HCT116 (cell line): ENCODE results near the gene IFT57. TPM values are rescaled to one million over a fixed set of nuclear protein-coding genes. Genes with fewer than 3 reads are reported as not detected.

Experiments
- ATAC-seq: fragments of 200-7000 bp; cut with Tn5 transposase; 2 replicates; pipeline ENCODE4 v1.9.1; 2020; ENCODE audit warnings: mild to moderate bottlenecking, moderate library complexity
- BruUV-seq: library from RNA; stranded (reverse); fragments of 400-500 nt; replicated peaks from 2 replicates; lab custom pipeline; 2021; lab: Mats Ljungman, UMichigan
- CTCF ChIA-PET: fragments of 300-600 bp; sonication (Branson Sonifier 250); formaldehyde crosslinking; loops from one replicate; lab custom pipeline; 2021; ENCODE audit warnings: antibody characterized with exemption; lab: Charles Lee
- POLR2A ChIA-PET: fragments of 300-600, 350-600 bp; sonication (Branson Sonifier 250); formaldehyde crosslinking; loops from one replicate; lab custom pipeline; 2021; ENCODE audit warnings: antibody characterized with exemption; lab: Charles Lee
- RAD21 ChIA-PET, 2 experiments: fragments of 300-600 bp; sonication (Branson Sonifier 250); formaldehyde crosslinking; loops; one replicate each; lab custom pipeline; 2023; ENCODE audit warnings: low total read pairs in 2 of 2; ENCODE audit not compliant: uncharacterized antibody in 2 of 2, unreplicated experiment in 2 of 2, low non-redundant PET in 1 of 2; lab: Charles Lee
- DNase-seq: peaks from one replicate; pipeline ENCODE4 v3.0.0-alpha.2; 2010; ENCODE audit warnings: low read depth, low spot score
- H2AFZ ChIP-seq: fragments of 200-600 bp; shearing (Covaris generic), sonication (generic); 2 replicates; pipeline ENCODE4 v1.6.1; 2017; ENCODE audit warnings: low read depth, mixed run types, mixed read lengths, antibody characterized with exemption, low read length; ENCODE audit not compliant: poor library complexity, severe bottlenecking
- H3K27ac ChIP-seq: 2 replicates; pipeline ENCODE4 v1.5.1; 2012; ENCODE audit warnings: low read depth, low read length
- H3K27me3 ChIP-seq: fragments of 200-600 bp; sonication (generic); 2 replicates; pipeline ENCODE4 v1.6.1; 2016; ENCODE audit warnings: mixed run types, low read length, mixed read lengths; ENCODE audit not compliant: insufficient read depth
- H3K36me3 ChIP-seq, 2 experiments: fragments of 200-500 bp in 1 of 2; fragments of 200-600 bp in 1 of 2; sonication (Bioruptor generic) in 1 of 2; sonication (generic) in 1 of 2; 2 replicates each; pipeline versions ENCODE4 v1.5.1 to v1.6.1; 2014 to 2016; ENCODE audit warnings: low read length in 2 of 2, inconsistent platforms in 1 of 2, mixed read lengths in 1 of 2, mixed run types in 1 of 2; ENCODE audit not compliant: insufficient read depth in 2 of 2, control insufficient read depth in 1 of 2
- H3K4me1 ChIP-seq, 2 experiments: fragments of 200-600 bp in 1 of 2; sonication (generic) in 1 of 2; 2 replicates each; pipeline versions ENCODE4 v1.5.1 to v1.6.1; 2012 to 2017; ENCODE audit warnings: low read length in 2 of 2, inconsistent platforms in 1 of 2, mild to moderate bottlenecking in 1 of 2, mixed read lengths in 1 of 2, mixed run types in 1 of 2, moderate library complexity in 1 of 2; ENCODE audit not compliant: insufficient read depth in 2 of 2, control insufficient read depth in 1 of 2
- H3K4me2 ChIP-seq: fragments of 200-600 bp; sonication (generic); 2 replicates; pipeline ENCODE4 v1.6.1; 2017; ENCODE audit warnings: mixed run types, low read length, mixed read lengths
- H3K4me3 ChIP-seq, 2 experiments: fragments of 200-600 bp in 1 of 2; sonication (generic) in 1 of 2; replicated peaks in 1 of 2; 2 replicates each; pipeline ENCODE4 v1.5.1; 2011 to 2016; ENCODE audit warnings: low read length in 2 of 2, control low read depth in 1 of 2, low read depth in 1 of 2, mild to moderate bottlenecking in 1 of 2, mixed read lengths in 1 of 2, mixed run types in 1 of 2
- H3K79me2 ChIP-seq: fragments of 200-600 bp; sonication (generic); 2 replicates; pipeline ENCODE4 v1.6.1; 2017; ENCODE audit warnings: mild to moderate bottlenecking, mixed run types, low read length, moderate library complexity, mixed read lengths; ENCODE audit not compliant: insufficient read depth
- H3K9ac ChIP-seq: fragments of 200-600 bp; sonication (generic); 2 replicates; pipeline ENCODE4 v1.6.1; 2016; ENCODE audit warnings: low read length, mixed read lengths
- H3K9me2 ChIP-seq: fragments of 200-600 bp; sonication (generic), shearing (Covaris generic); 2 replicates; pipeline ENCODE4 v1.6.1; 2017; ENCODE audit warnings: mixed run types, mild to moderate bottlenecking, moderate library complexity; ENCODE audit not compliant: insufficient read depth
- H3K9me3 ChIP-seq, 2 experiments: fragments of 200-500 bp in 1 of 2; fragments of 200-600 bp in 1 of 2; sonication (Bioruptor generic) in 1 of 2; sonication (generic) in 1 of 2; 2 replicates each; pipeline ENCODE4 v1.6.1; 2014 to 2017; ENCODE audit warnings: low read length in 2 of 2, mixed read lengths in 2 of 2, inconsistent platforms in 1 of 2, low read depth in 1 of 2, mild to moderate bottlenecking in 1 of 2, mixed run types in 1 of 2, moderate library complexity in 1 of 2; ENCODE audit not compliant: control insufficient read depth in 1 of 2, insufficient read depth in 1 of 2
- H4K20me1 ChIP-seq: fragments of 200-600 bp; sonication (generic), shearing (Covaris generic); 2 replicates; pipeline ENCODE4 v1.6.1; 2017; ENCODE audit warnings: mixed run types, mild to moderate bottlenecking, moderate library complexity; ENCODE audit not compliant: insufficient read depth
- CBX3 ChIP-seq: IDR thresholded peaks from 2 replicates; pipeline ENCODE4 v1.6.1; 2012; ENCODE audit warnings: low read depth
- CEBPB ChIP-seq: IDR thresholded peaks from 2 replicates; pipeline ENCODE4 v1.6.1; 2012; ENCODE audit warnings: low read depth
- EGR1 ChIP-seq: IDR thresholded peaks from 2 replicates; pipeline ENCODE4 v1.6.1; 2012; ENCODE audit warnings: low read depth
- ELF1 ChIP-seq: IDR thresholded peaks from 2 replicates; pipeline ENCODE4 v1.6.1; 2012; ENCODE audit warnings: low read depth, borderline replicate concordance
- EZH2 ChIP-seq: fragments of 200-600 bp; sonication (generic); IDR thresholded peaks from 2 replicates; pipeline ENCODE4 v1.6.1; 2017; ENCODE audit warnings: antibody characterized with exemption, mixed run types
- EZH2phosphoT487 ChIP-seq: fragments of 200-600 bp; IDR thresholded peaks from 2 replicates; pipeline ENCODE4 v1.6.1; 2018; ENCODE audit warnings: antibody characterized with exemption, borderline replicate concordance
- FOSL1 ChIP-seq: IDR thresholded peaks from 2 replicates; pipeline ENCODE4 v1.6.1; 2012; ENCODE audit warnings: low read depth
- JUND ChIP-seq: IDR thresholded peaks from 2 replicates; pipeline ENCODE4 v1.6.1; 2012
- POLR2A ChIP-seq: IDR thresholded peaks from 2 replicates; pipeline ENCODE4 v1.7.0; 2011; ENCODE audit warnings: borderline replicate concordance; ENCODE audit not compliant: insufficient read depth, insufficient read length; ENCODE audit errors: extremely low read depth
- POLR2AphosphoS5 ChIP-seq: IDR thresholded peaks from 2 replicates; pipeline ENCODE4 v1.6.1; 2011; ENCODE audit warnings: mild to moderate bottlenecking, low read depth, low read length, moderate library complexity
- RAD21 ChIP-seq: IDR thresholded peaks from 2 replicates; pipeline ENCODE4 v1.6.1; 2012; ENCODE audit warnings: low read depth, mild to moderate bottlenecking
- SIN3A ChIP-seq: IDR thresholded peaks from 2 replicates; pipeline ENCODE4 v1.6.1; 2012; ENCODE audit warnings: low read depth
- SRF ChIP-seq: IDR thresholded peaks from 2 replicates; pipeline ENCODE4 v1.6.1; 2012; ENCODE audit warnings: low read depth
- TCF7L2 ChIP-seq: IDR thresholded peaks from 2 replicates; pipeline ENCODE4 v1.7.0; 2011; ENCODE audit warnings: borderline replicate concordance, inconsistent platforms; ENCODE audit not compliant: insufficient read depth, insufficient read length; ENCODE audit errors: extremely low read depth
- ZFX ChIP-seq: fragments of 450-650 bp; IDR thresholded peaks from 2 replicates; pipeline ENCODE4 v1.6.1; 2017
- ZNF274 ChIP-seq: fragments of 200-500 bp; sonication (Bioruptor generic); IDR thresholded peaks from 2 replicates; pipeline ENCODE4 v1.6.1; 2014; ENCODE audit warnings: mild to moderate bottlenecking, low read depth, low read length, inconsistent platforms
- intact Hi-C: fragments of 100-400 bp; cut with micrococcal nuclease; formaldehyde crosslinking; loops from 2 replicates; pipeline ENCODE4 v1.10.0; 2022
- total RNA-seq: library from RNA; stranded (reverse); gene quantifications from one replicate; pipeline ENCODE4 v1.2.1, GENCODE V29; 2021; ENCODE audit not compliant: unreplicated experiment
- TF ChIP-seq, protein P1 (sequence below): IDR thresholded peaks from 2 replicates; pipeline ENCODE4 v1.6.1; 2012
- TF ChIP-seq, protein P2 (sequence below): IDR thresholded peaks from 2 replicates; pipeline ENCODE4 v1.6.1; 2011; ENCODE audit warnings: mild to moderate bottlenecking, low read length, moderate library complexity; ENCODE audit not compliant: insufficient replicate concordance; ENCODE audit errors: extremely low read depth
- TF ChIP-seq, protein P3 (sequence below): IDR thresholded peaks from 2 replicates; pipeline ENCODE4 v1.6.1; 2012
- TF ChIP-seq, protein P4 (sequence below), 3 experiments: fragments of 200-600 bp in 1 of 3; sonication (generic) in 1 of 3; IDR thresholded peaks in 2 of 3; conservative IDR thresholded peaks in 1 of 3; 2 replicates each; pipeline ENCODE4 v1.5.1; 2012 to 2017; ENCODE audit warnings: low read depth in 2 of 3, low read length in 2 of 3, antibody characterized with exemption in 1 of 3, borderline replicate concordance in 1 of 3, control low read depth in 1 of 3, mild to moderate bottlenecking in 1 of 3, mixed read lengths in 1 of 3, mixed run types in 1 of 3, moderate library complexity in 1 of 3; ENCODE audit not compliant: insufficient read depth in 1 of 3

IFT57 gene
- total RNA-seq, 1 experiment from 2014 or later = 38.4 TPM

DNA sequence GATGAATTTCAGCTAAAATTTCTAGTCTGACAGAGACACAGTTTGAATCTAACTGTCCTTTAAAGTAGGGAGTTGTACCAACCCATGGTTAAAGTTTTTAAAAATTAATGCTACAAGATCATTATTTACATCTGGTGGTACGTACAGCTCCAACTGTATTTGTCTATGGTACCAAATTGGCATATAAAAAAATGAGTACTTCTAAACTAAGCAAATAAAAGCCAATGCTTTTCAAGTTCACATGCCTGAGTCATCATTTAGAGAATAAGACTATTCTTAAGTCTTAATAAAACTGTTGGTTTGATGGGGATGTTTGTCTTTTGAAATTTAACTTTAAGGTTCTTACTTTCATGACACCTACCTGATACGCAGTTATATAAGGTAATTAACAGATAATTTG lies 21.0 kb upstream of the IFT57 start:
- ATAC-seq = no peak
- RAD21 ChIA-PET = no interaction called here
- no TSS peak for BruUV-seq

More for the DNA sequence above, 21.0 kb upstream of the IFT57 start:
- Histone ChIP-seq H3K4me3 (no peak overlapping the region), H3K27ac (no peak overlapping the region), H3K27me3 (no peaks in the 10 kb centered on the region), H3K36me3 (no peaks in the 10 kb centered on the region), H3K4me1 (no peaks in the 10 kb centered on the region), H3K9me3 (no peaks in the 10 kb centered on the region), H3K9ac (no peak overlapping the region), H2AFZ (no peak overlapping the region), H3K79me2 (no peaks in the 10 kb centered on the region), H4K20me1 (no peaks in the 10 kb centered on the region), H3K9me2 (no peaks in the 10 kb centered on the region; the same call in 1 of the 2 replicates), H3K4me2 (no peak overlapping the region)
- ChIA-PET POLR2A (no interaction called here), CTCF (no interaction called here)
- intact Hi-C loops = no loop called here
- TF ChIP-seq SRF (no peak), ELF1 (no peak), ZNF274 (no peak), JUND (no peak), CBX3 (no peak), POLR2A (no peak), FOSL1 (no peak), SIN3A (no peak), EZH2phosphoT487 (no peak), EGR1 (no peak), TCF7L2 (no peak), POLR2AphosphoS5 (no peak), RAD21 (no peak), CEBPB (no peak), EZH2 (no peak), ZFX (no peak)
- TF ChIP-seq, protein P1, sequence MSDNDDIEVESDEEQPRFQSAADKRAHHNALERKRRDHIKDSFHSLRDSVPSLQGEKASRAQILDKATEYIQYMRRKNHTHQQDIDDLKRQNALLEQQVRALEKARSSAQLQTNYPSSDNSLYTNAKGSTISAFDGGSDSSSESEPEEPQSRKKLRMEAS = no peak
- TF ChIP-seq, protein P2, sequence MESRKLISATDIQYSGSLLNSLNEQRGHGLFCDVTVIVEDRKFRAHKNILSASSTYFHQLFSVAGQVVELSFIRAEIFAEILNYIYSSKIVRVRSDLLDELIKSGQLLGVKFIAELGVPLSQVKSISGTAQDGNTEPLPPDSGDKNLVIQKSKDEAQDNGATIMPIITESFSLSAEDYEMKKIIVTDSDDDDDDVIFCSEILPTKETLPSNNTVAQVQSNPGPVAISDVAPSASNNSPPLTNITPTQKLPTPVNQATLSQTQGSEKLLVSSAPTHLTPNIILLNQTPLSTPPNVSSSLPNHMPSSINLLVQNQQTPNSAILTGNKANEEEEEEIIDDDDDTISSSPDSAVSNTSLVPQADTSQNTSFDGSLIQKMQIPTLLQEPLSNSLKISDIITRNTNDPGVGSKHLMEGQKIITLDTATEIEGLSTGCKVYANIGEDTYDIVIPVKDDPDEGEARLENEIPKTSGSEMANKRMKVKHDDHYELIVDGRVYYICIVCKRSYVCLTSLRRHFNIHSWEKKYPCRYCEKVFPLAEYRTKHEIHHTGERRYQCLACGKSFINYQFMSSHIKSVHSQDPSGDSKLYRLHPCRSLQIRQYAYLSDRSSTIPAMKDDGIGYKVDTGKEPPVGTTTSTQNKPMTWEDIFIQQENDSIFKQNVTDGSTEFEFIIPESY = no peak
- TF ChIP-seq, protein P3, sequence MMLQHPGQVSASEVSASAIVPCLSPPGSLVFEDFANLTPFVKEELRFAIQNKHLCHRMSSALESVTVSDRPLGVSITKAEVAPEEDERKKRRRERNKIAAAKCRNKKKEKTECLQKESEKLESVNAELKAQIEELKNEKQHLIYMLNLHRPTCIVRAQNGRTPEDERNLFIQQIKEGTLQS = no peak
- TF ChIP-seq, protein P4, sequence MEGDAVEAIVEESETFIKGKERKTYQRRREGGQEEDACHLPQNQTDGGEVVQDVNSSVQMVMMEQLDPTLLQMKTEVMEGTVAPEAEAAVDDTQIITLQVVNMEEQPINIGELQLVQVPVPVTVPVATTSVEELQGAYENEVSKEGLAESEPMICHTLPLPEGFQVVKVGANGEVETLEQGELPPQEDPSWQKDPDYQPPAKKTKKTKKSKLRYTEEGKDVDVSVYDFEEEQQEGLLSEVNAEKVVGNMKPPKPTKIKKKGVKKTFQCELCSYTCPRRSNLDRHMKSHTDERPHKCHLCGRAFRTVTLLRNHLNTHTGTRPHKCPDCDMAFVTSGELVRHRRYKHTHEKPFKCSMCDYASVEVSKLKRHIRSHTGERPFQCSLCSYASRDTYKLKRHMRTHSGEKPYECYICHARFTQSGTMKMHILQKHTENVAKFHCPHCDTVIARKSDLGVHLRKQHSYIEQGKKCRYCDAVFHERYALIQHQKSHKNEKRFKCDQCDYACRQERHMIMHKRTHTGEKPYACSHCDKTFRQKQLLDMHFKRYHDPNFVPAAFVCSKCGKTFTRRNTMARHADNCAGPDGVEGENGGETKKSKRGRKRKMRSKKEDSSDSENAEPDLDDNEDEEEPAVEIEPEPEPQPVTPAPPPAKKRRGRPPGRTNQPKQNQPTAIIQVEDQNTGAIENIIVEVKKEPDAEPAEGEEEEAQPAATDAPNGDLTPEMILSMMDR (IDR thresholded peaks at IDR 0.05 in 2 of 3, conservative IDR thresholded peaks at IDR 0.05 in 1 of 3; ENCODE audit: borderline replicate concordance in 1 of 3, insufficient read depth in 1 of 3, low read depth in 2 of 3, low read length in 2 of 3) = no peak
- TF ChIP-seq, all 23 proteins: peak for 0
- no peak for DNase-seq
